Central memory CD4-positive, alpha-beta T cell (primary cell): ENCODE data around the gene FAM222B.
"Not testable (repeated sequence)": the region's sequence is repeated elsewhere in the genome, so short reads cannot be mapped to it uniquely, and the experiment has no call there.

ENCODE experiments used
- DNase-seq: peaks from one replicate; pipeline ENCODE4 v3.0.0; 2022

Gene FAM222B

DNA sequence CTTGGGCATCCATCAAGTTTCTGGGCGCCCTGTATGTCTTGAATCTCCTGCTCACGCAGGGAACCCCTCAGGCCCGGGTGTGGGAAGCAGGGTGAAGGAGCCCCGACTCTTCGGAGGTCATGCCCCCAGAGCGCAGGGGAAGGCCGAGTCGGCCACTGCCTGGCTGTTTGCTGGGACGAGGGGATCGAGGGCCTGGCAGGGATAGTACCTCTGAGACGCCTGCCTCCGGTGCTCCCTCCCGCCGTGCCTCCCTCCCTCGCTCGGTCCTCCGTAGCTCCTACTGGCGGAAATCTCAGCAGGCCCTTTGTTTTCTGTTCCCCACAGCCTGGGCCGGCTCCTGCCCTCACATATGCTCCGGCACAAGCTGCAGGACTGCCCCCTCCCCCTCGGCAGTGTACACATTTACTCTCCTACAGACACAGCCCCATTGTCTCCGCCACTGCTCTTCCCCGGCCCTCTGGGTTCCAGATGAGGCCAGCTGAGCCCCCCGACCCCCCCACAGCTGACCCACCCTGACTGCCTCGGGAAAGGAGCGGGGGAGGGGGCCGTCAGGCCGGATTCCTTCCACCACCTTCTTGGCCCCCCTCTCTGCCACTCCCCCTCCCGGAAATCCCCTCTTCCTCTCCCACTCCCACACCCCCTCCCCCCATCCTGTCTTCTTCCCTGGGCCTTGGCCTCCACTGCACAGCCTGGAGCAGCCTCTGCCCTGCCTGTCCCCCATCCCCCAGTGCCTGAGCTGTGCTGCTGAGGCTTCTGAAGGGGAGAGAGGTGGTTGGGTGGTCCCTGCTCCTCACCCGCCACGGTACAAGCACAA lies 97.4 kb downstream of the FAM222B start:
- no peak for DNase-seq

DNA sequence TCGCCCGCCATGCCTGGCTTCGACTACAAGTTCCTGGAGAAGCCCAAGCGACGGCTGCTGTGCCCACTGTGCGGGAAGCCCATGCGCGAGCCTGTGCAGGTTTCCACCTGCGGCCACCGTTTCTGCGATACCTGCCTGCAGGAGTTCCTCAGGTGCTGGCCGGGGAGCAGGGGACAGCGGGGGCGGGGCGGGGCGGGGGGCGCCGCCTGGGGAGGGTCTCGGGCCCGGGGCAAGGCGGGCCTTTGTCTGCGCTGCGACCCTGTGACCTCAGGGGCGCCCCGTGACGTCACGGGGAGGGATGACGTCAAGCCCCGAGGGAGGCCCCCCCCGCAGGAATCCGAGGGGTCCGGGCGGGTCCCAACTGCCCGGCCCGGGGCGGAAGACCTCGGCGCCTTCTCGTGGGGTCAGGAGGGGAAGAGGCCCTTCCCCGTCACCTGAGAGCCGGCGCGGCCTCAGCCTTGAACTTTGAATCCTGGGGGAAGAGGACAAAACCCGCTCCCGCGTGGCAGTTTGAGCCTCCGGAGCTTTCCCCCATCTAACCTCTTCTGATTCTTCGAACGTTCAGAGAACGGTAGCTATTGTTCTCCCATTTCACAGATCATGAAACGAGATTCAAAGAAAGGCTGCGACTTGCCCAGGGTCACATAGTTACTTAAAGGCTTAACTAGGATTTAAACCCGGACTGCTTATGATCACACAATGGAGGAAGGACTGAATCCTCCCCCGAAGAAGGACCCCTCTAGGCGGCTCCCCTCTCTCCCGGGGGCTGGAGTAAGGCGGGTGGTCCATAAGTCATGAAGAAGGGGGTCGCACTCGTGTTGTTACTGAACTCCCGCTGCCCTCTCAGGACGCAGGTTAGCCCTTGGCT lies 98.3 kb downstream of the FAM222B start:
- DNase-seq, result peak; percentile 46

- peak; percentile 73 for DNase-seq
Observed at GRCh38 chr17:28743243-28744103, 99.1 kb downstream of the FAM222B start, which contains the start of gene TRAF4. Gene TRAF4 (plus strand): TSS chr17:28744011. CDS start chr17:28744113, 102 bp downstream.

- no peak for DNase-seq
Observed at GRCh38 chr17:28741358-28742349, 100.9 kb downstream of the FAM222B start.

DNA sequence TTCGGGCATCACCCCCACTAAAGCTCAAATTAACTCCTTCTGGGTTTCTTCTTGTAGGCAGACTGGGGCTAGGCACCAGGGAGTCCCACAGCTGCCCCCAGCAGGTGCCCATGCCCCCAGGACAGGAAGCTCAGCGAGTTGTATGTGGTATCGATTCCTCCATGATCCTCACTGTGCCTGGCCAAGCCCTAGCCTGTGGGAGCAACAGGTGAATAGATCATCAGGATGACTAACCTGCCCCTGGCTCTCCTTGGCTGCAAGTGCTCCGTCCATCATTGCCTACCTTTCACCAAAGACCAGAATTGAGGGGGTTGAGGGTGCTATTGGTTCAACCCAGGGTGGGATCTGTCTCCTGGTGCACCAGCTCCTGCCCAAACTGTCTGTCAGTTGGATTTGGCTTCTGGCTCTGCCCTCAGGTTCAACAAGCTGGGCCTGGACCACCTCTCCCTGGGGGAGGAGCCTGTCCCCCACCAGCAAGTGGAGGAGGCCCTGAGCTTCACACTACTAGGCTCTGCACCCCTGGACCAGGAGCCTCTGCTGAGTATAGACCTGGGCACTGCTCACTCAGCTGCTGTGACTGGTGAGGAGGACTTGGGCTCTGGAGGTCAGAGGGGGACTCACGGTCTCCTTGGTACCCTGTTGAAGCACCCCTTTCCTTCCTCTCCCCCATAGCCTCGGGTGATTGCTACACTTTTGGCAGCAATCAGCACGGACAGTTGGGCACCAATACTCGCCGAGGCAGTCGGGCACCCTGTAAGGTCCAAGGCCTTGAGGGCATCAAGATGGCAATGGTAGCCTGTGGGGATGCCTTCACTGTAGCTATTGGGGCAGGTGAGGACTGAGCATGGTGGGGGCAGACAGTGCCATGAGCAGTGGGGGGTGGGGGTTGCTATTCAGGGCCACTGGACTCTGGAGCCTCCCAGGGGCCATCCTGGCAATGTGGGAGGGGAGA lies 101.9 kb downstream of the FAM222B start:
- DNase-seq, result no peak

GRCh38 chr17:28738680-28739384 lies 103.8 kb downstream of the FAM222B start:
- peak; percentile 61 for DNase-seq

GRCh38 chr17:28737770-28738679 lies 104.6 kb downstream of the FAM222B start:
- DNase-seq, result no peak

DNA sequence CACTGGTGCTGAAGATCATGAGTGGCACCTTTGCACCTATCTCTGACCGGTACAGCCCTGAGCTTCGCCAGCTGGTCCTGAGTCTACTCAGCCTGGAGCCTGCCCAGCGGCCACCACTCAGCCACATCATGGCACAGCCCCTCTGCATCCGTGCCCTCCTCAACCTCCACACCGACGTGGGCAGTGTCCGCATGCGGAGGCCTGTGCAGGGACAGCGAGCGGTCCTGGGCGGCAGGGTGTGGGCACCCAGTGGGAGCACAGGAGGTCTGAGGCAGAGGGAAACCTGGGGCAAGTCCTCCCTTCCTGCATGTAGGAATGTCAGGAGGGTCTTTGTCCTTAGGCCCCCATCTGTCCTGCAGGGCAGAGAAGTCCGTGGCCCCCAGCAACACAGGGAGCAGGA lies 105.3 kb downstream of the FAM222B start:
- DNase-seq, result no peak

GRCh38 chr17:28735913-28736769 lies 106.4 kb downstream of the FAM222B start:
- DNase-seq, result not testable (repeated sequence)

- no peak for DNase-seq
Observed at GRCh38 chr17:28735242-28735722, 107.3 kb downstream of the FAM222B start.

GRCh38 chr17:28734712-28735241 lies 107.8 kb downstream of the FAM222B start:
- DNase-seq, result no peak

- DNase-seq, result no peak
Observed at GRCh38 chr17:28733346-28733745, 109.2 kb downstream of the FAM222B start.

- no peak for DNase-seq
Observed at GRCh38 chr17:28729950-28730330, 112.7 kb downstream of the FAM222B start.

- peak; percentile 96 for DNase-seq
Observed at GRCh38 chr17:28728364-28729200, 114.0 kb downstream of the FAM222B start, which contains the start of gene NEK8. Gene NEK8 (plus strand): TSS chr17:28728788. CDS start chr17:28728814, 26 bp downstream.

GRCh38 chr17:28726627-28727491 lies 115.7 kb downstream of the FAM222B start:
- DNase-seq, result peak; percentile 87
